ENCODE measurements around the gene ALKBH5. TPM values are rescaled to one million over a fixed set of nuclear protein-coding genes. Genes with fewer than 3 reads are reported as not detected.

Gene ALKBH5
- total RNA-seq, 1 experiment from 2014 or later, result 124 TPM

DNA sequence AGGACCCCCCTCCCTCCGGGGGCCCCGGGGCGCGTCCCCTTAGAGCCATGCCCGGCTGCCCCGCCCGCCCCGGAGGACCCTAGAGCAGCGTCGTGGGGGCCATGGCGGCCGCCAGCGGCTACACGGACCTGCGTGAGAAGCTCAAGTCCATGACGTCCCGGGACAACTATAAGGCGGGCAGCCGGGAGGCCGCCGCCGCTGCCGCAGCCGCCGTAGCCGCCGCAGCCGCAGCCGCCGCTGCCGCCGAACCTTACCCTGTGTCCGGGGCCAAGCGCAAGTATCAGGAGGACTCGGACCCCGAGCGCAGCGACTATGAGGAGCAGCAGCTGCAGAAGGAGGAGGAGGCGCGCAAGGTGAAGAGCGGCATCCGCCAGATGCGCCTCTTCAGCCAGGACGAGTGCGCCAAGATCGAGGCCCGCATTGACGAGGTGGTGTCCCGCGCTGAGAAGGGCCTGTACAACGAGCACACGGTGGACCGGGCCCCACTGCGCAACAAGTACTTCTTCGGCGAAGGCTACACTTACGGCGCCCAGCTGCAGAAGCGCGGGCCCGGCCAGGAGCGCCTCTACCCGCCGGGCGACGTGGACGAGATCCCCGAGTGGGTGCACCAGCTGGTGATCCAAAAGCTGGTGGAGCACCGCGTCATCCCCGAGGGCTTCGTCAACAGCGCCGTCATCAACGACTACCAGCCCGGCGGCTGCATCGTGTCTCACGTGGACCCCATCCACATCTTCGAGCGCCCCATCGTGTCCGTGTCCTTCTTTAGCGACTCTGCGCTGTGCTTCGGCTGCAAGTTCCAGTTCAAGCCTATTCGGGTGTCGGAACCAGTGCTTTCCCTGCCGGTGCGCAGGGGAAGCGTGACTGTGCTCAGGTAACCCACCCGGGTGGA, 759 bp downstream of the ALKBH5 start:
- Histone ChIP-seq H3K9me2 (replicated peaks; ENCODE audit: insufficient read depth, low read length) (no peaks in the 10 kb centered on the region), H3K4me3 (ENCODE audit: low read length) (peak overlapping the region; percentile 95), H2AFZ (ENCODE audit: low read length) (no peak overlapping the region), H3K9ac (ENCODE audit: low read length) (peak overlapping the region; percentile 88), H3K4me2 (ENCODE audit: low read depth, low read length, poor library complexity, severe bottlenecking) (peak overlapping the region; percentile 99), H3K36me3 (ENCODE audit: insufficient read depth, low read length) (peaks cover 29% of the 10 kb centered on the region; the same call in 1 of the 2 replicates), H3K79me2 (ENCODE audit: low read length) (peaks cover 56% of the 10 kb centered on the region), H3K27ac (ENCODE audit: low read length) (peak overlapping the region; percentile 57), H3K4me1 (ENCODE audit: low read length) (peaks cover 47% of the 10 kb centered on the region), H3K9me3 (ENCODE audit: low read length) (no peaks in the 10 kb centered on the region), H4K20me1 (ENCODE audit: insufficient read depth, low read depth, low read length) (peaks cover 36% of the 10 kb centered on the region; the same call in 1 of the 2 replicates), H3K27me3 (ENCODE audit: low read length) (no peaks in the 10 kb centered on the region)
- DNase-seq, result peak; percentile 82

DNA sequence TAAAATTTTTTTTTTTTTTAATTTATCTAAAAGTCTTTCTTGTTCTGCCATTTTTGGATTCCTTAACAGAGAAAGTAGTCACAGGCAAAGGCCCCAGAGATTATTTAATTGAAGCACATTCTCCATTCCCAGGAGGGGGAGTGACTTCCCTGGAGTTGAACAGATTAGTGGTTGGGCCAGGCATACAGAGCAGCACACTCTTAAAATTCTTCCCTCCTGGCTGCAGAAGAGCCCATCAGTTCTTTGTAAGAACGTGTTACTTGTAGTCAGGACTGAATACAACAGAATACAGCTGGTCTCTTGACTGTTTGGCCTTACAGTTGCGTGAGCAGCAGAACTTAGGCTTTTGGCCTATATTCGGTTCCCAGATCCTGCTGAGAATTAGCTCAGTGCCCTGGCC, 1.8 kb downstream of the ALKBH5 start:
- no peaks in the 10 kb centered on the region for H3K9me2 ChIP-seq (replicated peaks; ENCODE audit: insufficient read depth, low read length)
- peaks cover 47% of the 10 kb centered on the region for H3K4me1 ChIP-seq (ENCODE audit: low read length)
- no peak overlapping the region for H2AFZ ChIP-seq (ENCODE audit: low read length)
- peaks cover 29% of the 10 kb centered on the region; the same call in 1 of the 2 replicates for H3K36me3 ChIP-seq (ENCODE audit: insufficient read depth, low read length)
- no peaks in the 10 kb centered on the region for H3K27me3 ChIP-seq (ENCODE audit: low read length)
- H4K20me1 ChIP-seq (ENCODE audit: insufficient read depth, low read depth, low read length), result peaks cover 44% of the 10 kb centered on the region
- H3K9ac ChIP-seq (ENCODE audit: low read length), result peak overlapping the region; percentile 88
- no peaks in the 10 kb centered on the region for H3K9me3 ChIP-seq (ENCODE audit: low read length)
- H3K4me3 ChIP-seq (ENCODE audit: low read length), result peak overlapping the region; percentile 95
- no peak for DNase-seq
- H3K27ac ChIP-seq (ENCODE audit: low read length), result 0 out of 2 replicates have a peak overlapping the region, but pooled peaks have one; percentile 1
- peak overlapping the region; percentile 99 for H3K4me2 ChIP-seq (ENCODE audit: low read depth, low read length, poor library complexity, severe bottlenecking)
- peaks cover 66% of the 10 kb centered on the region for H3K79me2 ChIP-seq (ENCODE audit: low read length)

DNA sequence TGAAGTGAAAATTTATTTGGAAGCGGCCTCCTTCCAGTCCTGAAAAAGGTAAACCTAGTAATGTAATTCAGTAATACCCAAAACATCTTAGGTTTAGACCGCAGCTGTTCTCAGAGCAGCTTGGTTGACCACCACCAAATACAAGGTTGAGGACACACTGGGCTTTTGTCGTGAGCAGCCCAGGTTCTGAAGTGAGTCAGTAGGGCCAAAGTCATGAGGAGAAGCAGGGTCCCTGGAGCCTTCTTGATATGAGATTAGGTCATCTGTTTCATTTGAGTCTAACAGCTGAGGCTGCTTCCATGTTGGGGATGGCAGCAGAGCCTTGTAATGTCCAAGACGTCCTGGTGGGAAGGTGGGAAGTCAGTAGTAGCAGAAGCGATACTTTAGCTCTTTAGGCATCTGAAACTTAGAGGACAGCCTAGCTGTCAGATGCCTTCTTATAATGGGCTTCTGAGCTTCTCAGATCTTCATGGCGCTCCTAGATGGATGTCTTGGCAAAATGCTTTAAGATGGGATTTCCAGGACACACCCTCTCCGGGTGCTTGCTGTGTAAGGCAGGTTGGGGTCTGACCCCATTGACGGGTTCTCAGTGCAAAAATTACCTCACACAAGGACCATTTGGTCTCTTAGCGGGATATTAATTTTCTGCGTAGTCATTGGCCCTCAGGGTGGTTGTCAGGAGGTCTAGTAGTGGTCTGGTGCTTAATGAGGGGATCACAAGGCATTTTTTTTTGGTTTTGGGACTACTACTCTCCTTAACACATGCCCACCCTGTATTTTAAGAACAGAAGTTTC, 2.4 kb downstream of the ALKBH5 start:
- H3K4me1 ChIP-seq (ENCODE audit: low read length), result peaks cover 47% of the 10 kb centered on the region

DNA sequence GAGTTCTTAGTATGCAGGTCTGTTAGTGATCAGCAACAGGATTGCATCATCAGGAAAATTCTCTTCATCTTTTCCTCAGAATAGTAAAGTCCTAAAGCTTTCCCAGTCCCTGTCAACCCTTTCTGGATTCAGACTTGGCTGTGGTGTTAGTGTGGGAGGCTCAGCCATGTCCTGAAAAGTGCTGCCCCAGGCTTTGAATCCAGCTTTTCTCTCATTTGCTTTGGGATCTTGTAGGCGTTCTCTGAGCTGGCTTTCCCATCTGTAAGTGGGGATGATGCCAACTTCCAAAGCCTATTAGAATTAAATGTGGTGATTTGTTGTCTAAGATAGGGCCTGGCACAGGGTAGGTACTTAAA, 3.0 kb downstream of the ALKBH5 start:
- Histone ChIP-seq H3K4me1 (ENCODE audit: low read length) (peaks cover 46% of the 10 kb centered on the region), H3K36me3 (ENCODE audit: insufficient read depth, low read length) (peaks cover 39% of the 10 kb centered on the region; the same call in 1 of the 2 replicates), H3K9me2 (replicated peaks; ENCODE audit: insufficient read depth, low read length) (no peaks in the 10 kb centered on the region), H2AFZ (ENCODE audit: low read length) (no peak overlapping the region), H3K9ac (ENCODE audit: low read length) (peak overlapping the region; percentile 88), H3K9me3 (ENCODE audit: low read length) (no peaks in the 10 kb centered on the region), H3K79me2 (ENCODE audit: low read length) (peaks cover 78% of the 10 kb centered on the region), H3K27me3 (ENCODE audit: low read length) (no peaks in the 10 kb centered on the region), H3K4me3 (ENCODE audit: low read length) (peak overlapping the region; percentile 95), H4K20me1 (ENCODE audit: insufficient read depth, low read depth, low read length) (peaks cover 56% of the 10 kb centered on the region), H3K27ac (ENCODE audit: low read length) (peak overlapping the region; percentile 56; the same call in 1 of the 2 replicates), H3K4me2 (ENCODE audit: low read depth, low read length, poor library complexity, severe bottlenecking) (peak overlapping the region; percentile 99)
- DNase-seq, result no peak

More for the DNA sequence above, 2.4 kb downstream of the ALKBH5 start:
- Histone ChIP-seq H3K36me3 (ENCODE audit: insufficient read depth, low read length) (peaks cover 35% of the 10 kb centered on the region; the same call in 1 of the 2 replicates), H4K20me1 (ENCODE audit: insufficient read depth, low read depth, low read length) (peaks cover 50% of the 10 kb centered on the region), H3K27ac (ENCODE audit: low read length) (peak overlapping the region; percentile 56; the same call in 1 of the 2 replicates), H3K27me3 (ENCODE audit: low read length) (no peaks in the 10 kb centered on the region), H3K9me3 (ENCODE audit: low read length) (no peaks in the 10 kb centered on the region), H3K9ac (ENCODE audit: low read length) (peak overlapping the region; percentile 88), H3K4me3 (ENCODE audit: low read length) (peak overlapping the region; percentile 95), H3K9me2 (replicated peaks; ENCODE audit: insufficient read depth, low read length) (no peaks in the 10 kb centered on the region), H3K4me2 (ENCODE audit: low read depth, low read length, poor library complexity, severe bottlenecking) (peak overlapping the region; percentile 99), H2AFZ (ENCODE audit: low read length) (no peak overlapping the region), H3K79me2 (ENCODE audit: low read length) (peaks cover 72% of the 10 kb centered on the region)
- peak; percentile 47 for DNase-seq

DNA sequence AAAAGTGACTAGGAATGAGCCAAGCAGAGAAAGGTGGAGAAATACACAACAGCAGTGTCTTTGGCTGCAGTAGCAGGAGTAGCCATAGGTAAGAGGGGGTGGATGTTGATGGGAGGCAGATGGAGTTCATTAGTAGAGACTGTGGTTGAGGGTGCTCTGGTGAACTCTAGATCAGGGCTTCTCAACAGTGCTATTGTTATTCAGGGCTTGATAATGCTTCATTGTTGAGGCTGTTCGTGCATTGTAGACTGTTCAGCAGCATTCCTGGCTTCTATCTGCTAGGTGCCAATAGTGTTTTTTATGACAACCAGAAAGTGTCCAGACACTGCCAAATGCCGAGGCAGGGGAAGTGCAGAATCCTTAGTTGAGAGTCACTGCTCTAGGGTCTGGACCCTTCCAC, 3.6 kb downstream of the ALKBH5 start:
- no peaks in the 10 kb centered on the region for H3K9me2 ChIP-seq (replicated peaks; ENCODE audit: insufficient read depth, low read length)
- no peak for DNase-seq
- peaks cover 42% of the 10 kb centered on the region; the same call in 1 of the 2 replicates for H3K36me3 ChIP-seq (ENCODE audit: insufficient read depth, low read length)
- H3K4me3 ChIP-seq (ENCODE audit: low read length), result peak overlapping the region; percentile 95
- H2AFZ ChIP-seq (ENCODE audit: low read length), result no peak overlapping the region
- H3K4me2 ChIP-seq (ENCODE audit: low read depth, low read length, poor library complexity, severe bottlenecking), result peak overlapping the region; percentile 99
- H3K27ac ChIP-seq (ENCODE audit: low read length), result no peak overlapping the region
- H3K9ac ChIP-seq (ENCODE audit: low read length), result peak overlapping the region; percentile 88
- H3K79me2 ChIP-seq (ENCODE audit: low read length), result peaks cover 84% of the 10 kb centered on the region
- peaks cover 39% of the 10 kb centered on the region for H3K4me1 ChIP-seq (ENCODE audit: low read length)
- H3K9me3 ChIP-seq (ENCODE audit: low read length), result no peaks in the 10 kb centered on the region
- H3K27me3 ChIP-seq (ENCODE audit: low read length), result no peaks in the 10 kb centered on the region
- H4K20me1 ChIP-seq (ENCODE audit: insufficient read depth, low read depth, low read length), result peaks cover 60% of the 10 kb centered on the region

DNA sequence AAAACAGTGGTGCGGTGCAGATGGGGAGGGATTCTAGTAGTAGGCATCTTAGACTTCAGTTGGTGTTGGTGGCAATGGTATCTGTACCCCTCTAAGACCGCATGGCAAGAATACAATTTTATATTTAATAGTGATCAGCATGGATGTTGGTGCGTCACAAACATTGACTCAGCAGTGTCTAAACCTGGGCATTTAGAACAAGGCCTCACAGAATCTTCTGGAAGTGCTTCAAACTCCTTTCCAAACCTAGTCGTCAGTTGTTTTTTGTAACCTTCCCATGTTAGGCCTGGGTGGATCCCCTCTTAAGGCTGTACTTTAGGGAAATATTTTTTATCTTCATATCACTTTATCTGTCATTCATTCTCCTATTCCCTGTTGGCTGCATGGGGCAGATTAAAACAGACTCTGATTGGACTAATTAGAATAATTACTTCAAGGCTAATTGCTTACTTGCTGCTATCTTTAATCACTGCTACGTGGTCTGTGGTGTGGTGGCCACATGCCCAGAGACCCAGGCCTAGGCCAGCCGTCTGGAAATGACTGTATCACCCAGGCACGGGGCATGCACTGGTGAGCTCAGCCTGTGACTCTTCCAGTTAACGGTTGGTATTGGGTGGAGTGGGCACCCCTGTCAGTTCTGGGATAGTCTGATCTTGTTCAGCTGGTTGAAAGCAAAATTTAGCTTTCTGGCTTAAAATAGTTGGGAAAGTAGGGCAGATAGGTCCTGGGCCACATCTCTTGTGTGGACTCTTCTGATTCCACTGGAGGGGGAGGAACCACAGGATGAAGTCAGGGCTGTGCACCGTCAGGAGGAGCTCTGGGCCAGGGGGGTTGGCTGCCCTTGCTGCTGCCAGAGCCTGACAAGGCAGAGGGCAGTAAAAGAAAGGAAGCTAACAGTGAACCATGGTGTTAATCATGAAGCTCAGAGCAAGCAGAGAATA, 4.5 kb downstream of the ALKBH5 start:
- Histone ChIP-seq H4K20me1 (ENCODE audit: insufficient read depth, low read depth, low read length) (peaks cover 67% of the 10 kb centered on the region), H3K4me3 (ENCODE audit: low read length) (peak overlapping the region; percentile 95; the same call in 1 of the 2 replicates), H3K27ac (ENCODE audit: low read length) (no peak overlapping the region), H2AFZ (ENCODE audit: low read length) (no peak overlapping the region), H3K4me2 (ENCODE audit: low read depth, low read length, poor library complexity, severe bottlenecking) (peak overlapping the region; percentile 99), H3K79me2 (ENCODE audit: low read length) (peaks cover 93% of the 10 kb centered on the region), H3K9ac (ENCODE audit: low read length) (peak overlapping the region; percentile 88; the same call in 1 of the 2 replicates), H3K9me2 (replicated peaks; ENCODE audit: insufficient read depth, low read length) (no peaks in the 10 kb centered on the region), H3K4me1 (ENCODE audit: low read length) (peaks cover 33% of the 10 kb centered on the region), H3K36me3 (ENCODE audit: insufficient read depth, low read length) (peaks cover 49% of the 10 kb centered on the region; the same call in 1 of the 2 replicates), H3K27me3 (ENCODE audit: low read length) (no peaks in the 10 kb centered on the region), H3K9me3 (ENCODE audit: low read length) (no peaks in the 10 kb centered on the region)
- DNase-seq, result no peak

DNA sequence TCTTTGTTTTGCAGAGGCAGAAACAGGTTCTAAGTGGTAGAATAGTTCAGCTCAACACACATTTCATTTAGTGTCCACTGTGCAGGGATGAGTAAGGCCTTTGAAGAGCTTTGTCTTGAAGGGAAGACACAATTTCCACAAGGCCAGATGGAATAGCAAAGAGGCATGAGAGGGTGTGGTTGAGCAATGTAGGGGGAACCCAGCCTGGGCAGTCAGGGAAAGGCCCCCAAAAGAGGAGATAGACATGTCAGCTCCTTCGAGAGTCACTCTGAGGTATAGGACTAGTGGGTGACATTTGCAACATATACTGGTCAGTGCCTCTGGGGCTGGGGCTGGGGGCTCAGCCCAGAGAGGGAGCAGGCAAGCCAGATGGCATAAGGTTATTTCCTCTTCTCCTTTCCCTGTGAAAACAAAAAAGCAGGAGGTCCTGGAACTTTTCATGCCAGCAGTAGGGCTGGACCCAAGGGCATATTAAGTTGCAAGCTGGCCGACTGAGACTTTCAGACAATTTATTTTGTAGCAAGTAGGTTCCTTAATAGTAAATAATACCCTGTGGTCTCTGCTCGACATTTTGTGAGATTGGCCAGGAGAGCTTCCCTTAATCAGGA, 7.1 kb downstream of the ALKBH5 start:
- Histone ChIP-seq H3K9me2 (replicated peaks; ENCODE audit: insufficient read depth, low read length) (no peaks in the 10 kb centered on the region), H3K27ac (ENCODE audit: low read length) (no peak overlapping the region), H4K20me1 (ENCODE audit: insufficient read depth, low read depth, low read length) (peaks cover 63% of the 10 kb centered on the region), H3K4me2 (ENCODE audit: low read depth, low read length, poor library complexity, severe bottlenecking) (no peak overlapping the region), H3K27me3 (ENCODE audit: low read length) (no peaks in the 10 kb centered on the region), H3K4me3 (ENCODE audit: low read length) (no peak overlapping the region), H3K79me2 (ENCODE audit: low read length) (peaks cover 95% of the 10 kb centered on the region), H3K4me1 (ENCODE audit: low read length) (peaks cover 28% of the 10 kb centered on the region), H3K9me3 (ENCODE audit: low read length) (no peaks in the 10 kb centered on the region), H3K36me3 (ENCODE audit: insufficient read depth, low read length) (peaks cover 50% of the 10 kb centered on the region), H2AFZ (ENCODE audit: low read length) (no peak overlapping the region), H3K9ac (ENCODE audit: low read length) (no peak overlapping the region)
- no peak for DNase-seq

Measured in Karpas-422 (cell line).